ENCODE data around the gene TEX261. TPM values are rescaled to one million over a fixed set of nuclear protein-coding genes. Genes with fewer than 3 reads are reported as not detected.

TEX261 gene
- total RNA-seq, 2 donors from 2014 or later, result 26.7 to 38.0 TPM

GRCh38 chr2:70946832-70947442 lies 47.7 kb downstream of the TEX261 start:
- peak; percentile 68 to 84 for TF ChIP-seq CTCF (IDR thresholded peaks at IDR 0.05)
- no peaks in the 10 kb centered on the region for H3K9me3 ChIP-seq
- DNase-seq (ENCODE audit: low spot score), result peak; percentile 71
- no peaks in the 10 kb centered on the region for H3K27me3 ChIP-seq
- H3K27ac ChIP-seq, result no peak overlapping the region
- no peaks in the 10 kb centered on the region for H3K36me3 ChIP-seq
- H3K4me3 ChIP-seq, result no peak overlapping the region
- H3K4me1 ChIP-seq, result peaks cover 0 to 13% of the 10 kb centered on the region in 2 donors

GRCh38 chr2:70944111-70944690 lies 50.5 kb downstream of the TEX261 start:
- DNase-seq (ENCODE audit: low spot score), result no peak

GRCh38 chr2:70943205-70943871 lies 51.3 kb downstream of the TEX261 start:
- no peak for DNase-seq (ENCODE audit: low spot score)
- H3K4me3 ChIP-seq, result no peak overlapping the region
- no peak overlapping the region for H3K27ac ChIP-seq
- H3K36me3 ChIP-seq, result no peaks in the 10 kb centered on the region
- H3K4me1 ChIP-seq, result peaks cover 0 to 7% of the 10 kb centered on the region in 2 donors
- H3K27me3 ChIP-seq, result no peaks in the 10 kb centered on the region
- H3K9me3 ChIP-seq, result no peaks in the 10 kb centered on the region
- TF ChIP-seq CTCF (IDR thresholded peaks at IDR 0.05), result no peak

More at GRCh38 chr2:70944111-70944690, 50.5 kb downstream of the TEX261 start:
- H3K4me1 ChIP-seq, result peaks cover 0 to 13% of the 10 kb centered on the region in 2 donors
- H3K27ac ChIP-seq, result no peak overlapping the region
- H3K36me3 ChIP-seq, result no peaks in the 10 kb centered on the region
- no peak overlapping the region for H3K4me3 ChIP-seq
- no peak for TF ChIP-seq CTCF (IDR thresholded peaks at IDR 0.05)
- H3K9me3 ChIP-seq, result no peaks in the 10 kb centered on the region
- H3K27me3 ChIP-seq, result no peaks in the 10 kb centered on the region

GRCh38 chr2:70942396-70943204 lies 52.1 kb downstream of the TEX261 start:
- H3K4me3 ChIP-seq, result no peak overlapping the region
- TF ChIP-seq CTCF (IDR thresholded peaks at IDR 0.05), result no peak
- no peaks in the 10 kb centered on the region for H3K4me1 ChIP-seq
- no peaks in the 10 kb centered on the region for H3K9me3 ChIP-seq
- no peaks in the 10 kb centered on the region for H3K36me3 ChIP-seq
- DNase-seq (ENCODE audit: low spot score), result no peak
- H3K27ac ChIP-seq, result no peak overlapping the region
- H3K27me3 ChIP-seq, result no peaks in the 10 kb centered on the region

GRCh38 chr2:70941701-70942100 lies 53.0 kb downstream of the TEX261 start:
- Histone ChIP-seq H3K4me3 (no peak overlapping the region), H3K4me1 (no peaks in the 10 kb centered on the region), H3K27me3 (no peaks in the 10 kb centered on the region), H3K27ac (no peak overlapping the region), H3K9me3 (no peaks in the 10 kb centered on the region), H3K36me3 (no peaks in the 10 kb centered on the region)
- no peak for DNase-seq (ENCODE audit: low spot score)
- TF ChIP-seq CTCF (IDR thresholded peaks at IDR 0.05), result no peak

All from right atrium auricular region (tissue), 2 donors.